Measurements from ENCODE around the gene CAVIN2. TPM values are rescaled to one million over a fixed set of nuclear protein-coding genes. Genes with fewer than 3 reads are reported as not detected.

The CAVIN2 gene
- total RNA-seq, 6 donors from 2014 or later: 44.0 to 268 (median 173) TPM

DNA sequence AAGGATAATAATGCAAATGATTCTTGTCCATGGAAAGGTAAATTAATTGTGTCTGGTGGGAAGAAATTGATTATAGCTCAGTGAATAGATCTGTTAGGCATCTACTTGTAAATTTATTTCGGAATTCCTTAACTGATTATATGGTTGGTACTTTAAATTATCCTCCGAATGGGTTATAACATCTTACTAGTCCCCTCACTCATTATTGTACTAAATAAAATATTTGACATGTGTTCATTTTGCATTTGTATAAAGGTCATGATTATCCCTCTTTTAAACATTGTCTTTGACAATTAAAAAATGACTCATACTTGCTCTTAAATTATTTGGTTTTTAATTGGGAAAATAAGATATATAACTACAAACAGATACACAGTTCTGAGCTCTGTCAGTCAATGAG is 47.4 kb downstream of the CAVIN2 start:
- H3K4me1 ChIP-seq: no peaks in the 10 kb centered on the region
- WGBS, 2 donors: 95 to 98% methylated on average over 2 of the region's 2 CpGs
- no peak overlapping the region for H3K27ac ChIP-seq
- ATAC-seq (ENCODE audit: low FRiP score in 2 of 2) (no peak), DNase-seq (no peak)
- H3K36me3 ChIP-seq: no peaks in the 10 kb centered on the region
- TF ChIP-seq, protein P1, sequence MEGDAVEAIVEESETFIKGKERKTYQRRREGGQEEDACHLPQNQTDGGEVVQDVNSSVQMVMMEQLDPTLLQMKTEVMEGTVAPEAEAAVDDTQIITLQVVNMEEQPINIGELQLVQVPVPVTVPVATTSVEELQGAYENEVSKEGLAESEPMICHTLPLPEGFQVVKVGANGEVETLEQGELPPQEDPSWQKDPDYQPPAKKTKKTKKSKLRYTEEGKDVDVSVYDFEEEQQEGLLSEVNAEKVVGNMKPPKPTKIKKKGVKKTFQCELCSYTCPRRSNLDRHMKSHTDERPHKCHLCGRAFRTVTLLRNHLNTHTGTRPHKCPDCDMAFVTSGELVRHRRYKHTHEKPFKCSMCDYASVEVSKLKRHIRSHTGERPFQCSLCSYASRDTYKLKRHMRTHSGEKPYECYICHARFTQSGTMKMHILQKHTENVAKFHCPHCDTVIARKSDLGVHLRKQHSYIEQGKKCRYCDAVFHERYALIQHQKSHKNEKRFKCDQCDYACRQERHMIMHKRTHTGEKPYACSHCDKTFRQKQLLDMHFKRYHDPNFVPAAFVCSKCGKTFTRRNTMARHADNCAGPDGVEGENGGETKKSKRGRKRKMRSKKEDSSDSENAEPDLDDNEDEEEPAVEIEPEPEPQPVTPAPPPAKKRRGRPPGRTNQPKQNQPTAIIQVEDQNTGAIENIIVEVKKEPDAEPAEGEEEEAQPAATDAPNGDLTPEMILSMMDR (IDR thresholded peaks at IDR 0.05): no peak
- TF ChIP-seq EP300 (IDR thresholded peaks at IDR 0.05) (no peak), POLR2A (IDR thresholded peaks at IDR 0.05) (no peak), POLR2AphosphoS5 (IDR thresholded peaks at IDR 0.05) (no peak)
- H3K27me3 ChIP-seq: no peaks in the 10 kb centered on the region
- H3K9me3 ChIP-seq: no peaks in the 10 kb centered on the region
- no peak overlapping the region for H3K4me3 ChIP-seq

DNA sequence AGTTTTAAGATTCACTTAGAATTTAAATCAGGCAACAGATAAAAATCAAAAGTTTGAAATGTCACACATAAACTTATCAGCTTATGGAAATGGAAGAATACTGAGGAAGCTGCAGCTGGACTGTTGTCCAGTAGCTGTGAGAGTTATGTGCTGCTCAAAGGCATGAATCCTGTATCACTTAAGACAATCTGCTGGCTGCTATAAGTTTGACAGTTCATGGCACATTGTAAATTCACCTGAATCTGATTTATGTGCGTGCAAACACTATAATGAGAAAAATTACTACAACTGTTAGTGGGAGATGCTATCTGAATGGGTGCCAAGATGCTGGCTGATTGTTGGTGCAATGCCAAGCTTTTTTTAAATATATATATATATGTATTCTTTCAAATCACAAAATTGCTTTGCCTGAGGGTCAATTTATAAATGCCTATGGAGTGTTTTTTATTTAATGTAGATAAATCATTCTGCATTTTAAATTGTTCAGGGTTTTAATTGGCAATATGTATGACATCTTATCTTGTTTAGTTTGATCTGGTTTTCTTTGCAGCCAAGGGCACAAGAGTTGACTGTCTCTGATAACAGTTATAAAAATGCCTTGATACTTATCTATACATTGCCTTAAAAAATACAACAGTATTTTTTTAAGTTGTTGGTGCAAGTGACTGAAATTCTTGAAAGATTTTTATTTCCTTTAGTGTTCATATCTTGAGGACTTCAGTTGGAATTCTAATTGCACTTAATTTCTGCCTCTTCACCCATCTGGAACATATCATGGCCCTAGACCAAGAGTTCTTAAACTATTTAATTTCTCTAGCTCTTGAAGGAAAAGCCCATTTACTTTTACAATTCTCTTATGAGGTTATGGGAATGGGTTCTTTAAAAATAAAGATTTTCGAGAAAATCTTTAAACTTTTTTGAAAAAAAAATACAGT is 48.7 kb downstream of the CAVIN2 start:
- H3K4me3 ChIP-seq: no peak overlapping the region
- DNase-seq (no peak), ATAC-seq (ENCODE audit: low FRiP score in 2 of 2) (no peak)
- TF ChIP-seq EP300 (IDR thresholded peaks at IDR 0.05): no peak
- TF ChIP-seq, protein P1 (IDR thresholded peaks at IDR 0.05): no peak
- TF ChIP-seq POLR2AphosphoS5 (IDR thresholded peaks at IDR 0.05): no peak
- TF ChIP-seq POLR2A (IDR thresholded peaks at IDR 0.05): no peak
- H3K36me3 ChIP-seq: no peaks in the 10 kb centered on the region
- H3K27ac ChIP-seq: no peak overlapping the region
- WGBS, 2 donors: 58 to 68% methylated on average over 2 of the region's 2 CpGs
- no peaks in the 10 kb centered on the region for H3K27me3 ChIP-seq
- no peaks in the 10 kb centered on the region for H3K9me3 ChIP-seq
- no peaks in the 10 kb centered on the region for H3K4me1 ChIP-seq

- Histone ChIP-seq H3K4me1 (no peaks in the 10 kb centered on the region), H3K27ac (no peak overlapping the region), H3K36me3 (no peaks in the 10 kb centered on the region), H3K27me3 (no peaks in the 10 kb centered on the region), H3K4me3 (no peak overlapping the region), H3K9me3 (no peaks in the 10 kb centered on the region)
- 52 to 78% methylated on average over 4 of the region's 4 CpGs for WGBS, 2 donors
- ATAC-seq (ENCODE audit: low FRiP score in 2 of 2) (no peak), DNase-seq (no peak)
- TF ChIP-seq POLR2A (IDR thresholded peaks at IDR 0.05): no peak
- TF ChIP-seq EP300 (IDR thresholded peaks at IDR 0.05): no peak
- TF ChIP-seq, protein P1 (IDR thresholded peaks at IDR 0.05): no peak
- TF ChIP-seq POLR2AphosphoS5 (IDR thresholded peaks at IDR 0.05): no peak
These were observed 49.4 kb downstream of the CAVIN2 start for GRCh38 chr2:191797500-191797899.

DNA sequence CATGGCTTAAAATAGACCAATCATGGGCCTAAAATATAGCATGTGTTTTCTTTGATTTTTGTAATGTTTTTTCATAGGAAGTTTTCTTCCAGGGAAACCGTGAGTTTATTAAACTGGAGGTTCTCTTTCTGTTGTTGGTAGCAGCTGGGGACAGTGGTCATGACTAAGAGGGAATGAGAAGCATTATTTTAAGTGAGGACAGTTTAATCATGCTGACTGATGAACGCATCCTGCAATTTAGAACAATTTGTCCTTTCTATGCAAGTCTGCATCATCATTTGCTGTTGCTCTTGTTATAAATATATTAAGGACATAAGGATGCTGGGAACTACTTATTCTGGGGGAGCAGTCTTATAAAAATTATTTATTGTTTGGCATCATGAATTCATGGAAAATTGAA is 51.2 kb downstream of the CAVIN2 start:
- WGBS, 2 donors: 90 to 95% methylated on average over 2 of the region's 2 CpGs
- H3K36me3 ChIP-seq: no peaks in the 10 kb centered on the region
- no peak for DNase-seq
- H3K27ac ChIP-seq: no peak overlapping the region
- H3K4me1 ChIP-seq: no peaks in the 10 kb centered on the region
- no peak for ATAC-seq (ENCODE audit: low FRiP score in 2 of 2)
- no peak overlapping the region for H3K4me3 ChIP-seq
- no peaks in the 10 kb centered on the region for H3K9me3 ChIP-seq
- TF ChIP-seq POLR2AphosphoS5 (IDR thresholded peaks at IDR 0.05) (no peak), POLR2A (IDR thresholded peaks at IDR 0.05) (no peak), EP300 (IDR thresholded peaks at IDR 0.05) (no peak)
- TF ChIP-seq, protein P1 (IDR thresholded peaks at IDR 0.05): no peak
- no peaks in the 10 kb centered on the region for H3K27me3 ChIP-seq

All from upper lobe of left lung (tissue), 6 donors.